Thymus (tissue), 11 donors: ENCODE data around the gene SEC22C. TPM values are rescaled to one million over a fixed set of nuclear protein-coding genes. Genes with fewer than 3 reads are reported as not detected.

Experiments used
- DNase-seq, 9 donors: peaks; one replicate each; pipeline ENCODE4 v3.0.0-alpha.2; 2013; ENCODE audit warnings: low spot score in 9 of 9, low read depth in 6 of 9, missing footprints in 1 of 9
- H3K27ac ChIP-seq, 2 donors: one replicate each; pipeline ENCODE4 v1.5.1; 2013; ENCODE audit warnings: control low read depth in 1 of 2, low read depth in 1 of 2, low read length in 1 of 2, mild to moderate bottlenecking in 1 of 2, moderate library complexity in 1 of 2
- H3K27me3 ChIP-seq, 2 donors: one replicate each; pipeline ENCODE4 v1.5.1; 2013; ENCODE audit warnings: low read length in 1 of 2; ENCODE audit not compliant: control insufficient read depth in 2 of 2, insufficient read depth in 1 of 2
- H3K36me3 ChIP-seq, 2 donors: one replicate each; pipeline ENCODE4 v1.5.1; 2013; ENCODE audit warnings: low read length in 1 of 2, mild to moderate bottlenecking in 1 of 2, moderate library complexity in 1 of 2; ENCODE audit not compliant: control insufficient read depth in 2 of 2, insufficient read depth in 2 of 2
- H3K4me1 ChIP-seq, 2 donors: one replicate each; pipeline ENCODE4 v1.5.1; 2013; ENCODE audit warnings: low read length in 2 of 2; ENCODE audit not compliant: control insufficient read depth in 2 of 2, insufficient read depth in 2 of 2
- H3K4me3 ChIP-seq, 2 donors: one replicate each; pipeline ENCODE4 v1.5.1; 2013; ENCODE audit warnings: low read length in 2 of 2, control low read depth in 1 of 2, mild to moderate bottlenecking in 1 of 2
- H3K9me3 ChIP-seq, 2 donors: one replicate each; pipeline ENCODE4 v1.5.1; 2013; ENCODE audit warnings: low read length in 1 of 2, mild to moderate bottlenecking in 1 of 2; ENCODE audit not compliant: control insufficient read depth in 2 of 2, insufficient read depth in 1 of 2
- WGBS: extraction: QIAGEN DNeasy Blood & Tissue Kit; methylation state at CpG from one replicate; pipeline ENCODE4 v1.1.7; 2013; 5-methylcytosine and 5-hydroxymethylcytosine counted together
- polyA plus RNA-seq: library from polyadenylated mRNA; stranded (reverse); fragments of 200-250 nt; gene quantifications from one replicate; pipeline ENCODE4 v1.2.3, GENCODE V29; 2013
- total RNA-seq: library from RNA; stranded (reverse); fragments of 120-200 nt; gene quantifications from one replicate; pipeline ENCODE4 v1.2.4, GENCODE V29; 2013
- donor health status: healthy.

The SEC22C gene
- total and polyA plus RNA-seq, 2 donors, result 20.9 to 24.9 TPM

- DNase-seq, result no peak
- Histone ChIP-seq H3K4me1 (peaks cover 0 to 2% of the 10 kb centered on the region in 2 donors), H3K4me3 (no peak overlapping the region), H3K27ac (no peak overlapping the region), H3K36me3 (no peaks in the 10 kb centered on the region), H3K9me3 (no peaks in the 10 kb centered on the region), H3K27me3 (no peaks in the 10 kb centered on the region)
- WGBS, result 96% methylated on average over 3 of the region's 3 CpGs
Observed at GRCh38 chr3:42513121-42513520, 68.6 kb downstream of the SEC22C start.

- Histone ChIP-seq H3K36me3 (no peaks in the 10 kb centered on the region), H3K9me3 (no peaks in the 10 kb centered on the region), H3K4me1 (peaks cover 0 to 14% of the 10 kb centered on the region in 2 donors), H3K27ac (no peak overlapping the region), H3K27me3 (no peaks in the 10 kb centered on the region), H3K4me3 (no peak overlapping the region)
- no peak for DNase-seq
- 51% methylated on average over 2 of the region's 2 CpGs for WGBS
Observed at GRCh38 chr3:42511736-42512135, 70.0 kb downstream of the SEC22C start.

GRCh38 chr3:42511201-42511600 is 70.6 kb downstream of the SEC22C start:
- H3K27ac ChIP-seq, result no peak overlapping the region
- no peak for DNase-seq
- peaks cover 0 to 14% of the 10 kb centered on the region in 2 donors for H3K4me1 ChIP-seq
- no peak overlapping the region for H3K4me3 ChIP-seq
- H3K36me3 ChIP-seq, result no peaks in the 10 kb centered on the region
- no peaks in the 10 kb centered on the region for H3K9me3 ChIP-seq
- 98% methylated on average over 1 of the region's 1 CpG for WGBS
- H3K27me3 ChIP-seq, result no peaks in the 10 kb centered on the region

- 96% methylated on average over 4 of the region's 4 CpGs for WGBS
- H3K27ac ChIP-seq, result no peak overlapping the region
- H3K4me3 ChIP-seq, result no peak overlapping the region
- H3K27me3 ChIP-seq, result no peaks in the 10 kb centered on the region
- peaks cover 0 to 5% of the 10 kb centered on the region in 2 donors for H3K9me3 ChIP-seq
- DNase-seq, result no peak
- H3K4me1 ChIP-seq, result peaks cover 0 to 14% of the 10 kb centered on the region in 2 donors
- H3K36me3 ChIP-seq, result no peaks in the 10 kb centered on the region
Observed at GRCh38 chr3:42510325-42510724, 71.4 kb downstream of the SEC22C start.

GRCh38 chr3:42509111-42509510 is 72.7 kb downstream of the SEC22C start:
- Histone ChIP-seq H3K36me3 (no peaks in the 10 kb centered on the region), H3K4me1 (peaks cover 0 to 14% of the 10 kb centered on the region in 2 donors), H3K27me3 (no peaks in the 10 kb centered on the region), H3K9me3 (peaks cover 0 to 5% of the 10 kb centered on the region in 2 donors), H3K4me3 (no peak overlapping the region), H3K27ac (no peak overlapping the region)
- no peak for DNase-seq
- 88% methylated on average over 3 of the region's 3 CpGs for WGBS

GRCh38 chr3:42508562-42508961 is 73.2 kb downstream of the SEC22C start:
- H3K27ac ChIP-seq, result no peak overlapping the region
- H3K9me3 ChIP-seq, result peaks cover 0 to 5% of the 10 kb centered on the region in 2 donors
- H3K4me3 ChIP-seq, result no peak overlapping the region
- peaks cover 0 to 14% of the 10 kb centered on the region in 2 donors for H3K4me1 ChIP-seq
- 98% methylated on average over 4 of the region's 4 CpGs for WGBS
- no peak for DNase-seq
- H3K27me3 ChIP-seq, result no peaks in the 10 kb centered on the region
- no peaks in the 10 kb centered on the region for H3K36me3 ChIP-seq

- H3K27me3 ChIP-seq, result peaks cover 2 to 6% of the 10 kb centered on the region in 2 donors
- WGBS, result 38% methylated on average over 6 of the region's 6 CpGs
- H3K4me3 ChIP-seq, result no peak overlapping the region
- H3K36me3 ChIP-seq, result no peaks in the 10 kb centered on the region
- H3K9me3 ChIP-seq, result peaks cover 0 to 5% of the 10 kb centered on the region in 2 donors
- DNase-seq, result peak in 1 of 9 donors; percentile 13
- H3K4me1 ChIP-seq, result peaks cover 0 to 18% of the 10 kb centered on the region in 2 donors
- no peak overlapping the region for H3K27ac ChIP-seq
Observed at GRCh38 chr3:42507761-42508335, 73.9 kb downstream of the SEC22C start.

GRCh38 chr3:42507252-42507651 is 74.5 kb downstream of the SEC22C start:
- peak in 1 of 9 donors; percentile 22 for DNase-seq
- 56% methylated on average over 7 of the region's 7 CpGs for WGBS
- Histone ChIP-seq H3K4me1 (peaks cover 0 to 20% of the 10 kb centered on the region in 2 donors), H3K27ac (no peak overlapping the region), H3K4me3 (no peak overlapping the region), H3K9me3 (peaks cover 0 to 5% of the 10 kb centered on the region in 2 donors), H3K27me3 (peaks cover 4 to 10% of the 10 kb centered on the region in 2 donors), H3K36me3 (no peaks in the 10 kb centered on the region)

- DNase-seq, result no peak
- Histone ChIP-seq H3K9me3 (peaks cover 0 to 5% of the 10 kb centered on the region in 2 donors), H3K27me3 (peaks cover 18 to 24% of the 10 kb centered on the region in 2 donors), H3K4me3 (no peak overlapping the region), H3K27ac (no peak overlapping the region), H3K4me1 (peaks cover 4 to 32% of the 10 kb centered on the region in 2 donors), H3K36me3 (no peaks in the 10 kb centered on the region)
- 94% methylated on average over 4 of the region's 4 CpGs for WGBS
Observed at GRCh38 chr3:42505849-42506410, 75.8 kb downstream of the SEC22C start.
